K562 (cell line): ENCODE measurements around the gene RPS2. TPM values are rescaled to one million over a fixed set of nuclear protein-coding genes. Genes with fewer than 3 reads are reported as not detected.
A peak's percentile ranks its signal among the peaks of the same experiment; 100 is the strongest.

Source experiments
- ATAC-seq: fragments of 200-7000 bp; cut with Tn5 transposase; 3 replicates; pipeline ENCODE4 v1.9.1; 2020; ENCODE audit warnings: moderate library complexity
- Bru-seq: library from RNA; stranded (reverse); fragments of 400-500 nt; gene quantifications from one replicate; lab custom pipeline; 2021; lab: Mats Ljungman, UMichigan
- BruChase-seq, 2 experiments: library from RNA; stranded (reverse); fragments of 400-500 nt; gene quantifications; one replicate each; lab custom pipeline; 2021; lab: Mats Ljungman, UMichigan
- BruUV-seq: library from RNA; stranded (reverse); fragments of 400-500 nt; replicated peaks from 2 replicates; lab custom pipeline; 2021; lab: Mats Ljungman, UMichigan
- CTCF ChIA-PET: fragments of 300-600 bp; formaldehyde crosslinking; extraction: SDS; loops from one replicate; lab custom pipeline; 2021; ENCODE audit warnings: low intra/inter-chr PET ratio; lab: Yijun Ruan, JAX
- POLR2A ChIA-PET: fragments of 300-600, 350-650 bp; sonication (Branson Sonifier 250); formaldehyde crosslinking; extraction: SDS; loops from one replicate; lab custom pipeline; 2021; ENCODE audit warnings: antibody characterized with exemption, inconsistent platforms; lab: Yijun Ruan, JAX
- DNase-seq, 4 experiments: peaks; one replicate each; pipeline versions ENCODE4 v3.0.0 to v3.0.0-alpha.2; 2011 to 2018; ENCODE audit warnings: low spot score in 3 of 4, mixed read lengths in 3 of 4; ENCODE audit errors: extremely low read depth in 1 of 4
- FAIRE-seq: peaks from 2 replicates; lab custom pipeline; 2011; peaks lifted over from hg19 to GRCh38; lab: Jason Lieb, UNC
- H2AFZ ChIP-seq: 2 replicates; pipeline ENCODE4 v1.6.0; 2011; ENCODE audit warnings: low read depth, low read length, control low read depth, inconsistent platforms
- H3K27ac ChIP-seq: fragments of 200-600 bp; 3 replicates; pipeline ENCODE4 v1.8.0; 2011; ENCODE audit warnings: low read depth, mild to moderate bottlenecking, control low read depth, inconsistent platforms, low read length, moderate library complexity, mixed read lengths; ENCODE audit errors: extremely low read depth
- H3K27me3 ChIP-seq, 2 experiments: fragments of 300-600 bp in 1 of 2; 2 replicates in 1 of 2; 3 replicates in 1 of 2; pipeline versions ENCODE4 v1.6.0 to v1.8.0; 2011; ENCODE audit warnings: inconsistent platforms in 2 of 2, low read length in 2 of 2, mild to moderate bottlenecking in 1 of 2, mixed read lengths in 1 of 2, moderate library complexity in 1 of 2; ENCODE audit not compliant: control insufficient read depth in 2 of 2, insufficient read depth in 2 of 2
- H3K36me3 ChIP-seq: fragments of 300-600 bp; 3 replicates; pipeline ENCODE4 v1.8.0; 2011; ENCODE audit warnings: mild to moderate bottlenecking, low read length, inconsistent platforms; ENCODE audit not compliant: control insufficient read depth, insufficient read depth
- H3K4me1 ChIP-seq, 2 experiments: fragments of 200-600 bp in 1 of 2; replicated peaks in 1 of 2; 2 replicates in 1 of 2; 3 replicates in 1 of 2; pipeline versions ENCODE4 v1.5.1 to v1.8.0; 2011; ENCODE audit warnings: inconsistent platforms in 2 of 2, low read length in 2 of 2, mild to moderate bottlenecking in 1 of 2, mixed read lengths in 1 of 2, moderate library complexity in 1 of 2; ENCODE audit not compliant: control insufficient read depth in 2 of 2, insufficient read depth in 2 of 2
- H3K4me2 ChIP-seq: 2 replicates; pipeline ENCODE4 v1.6.1; 2011; ENCODE audit warnings: low read length, control low read depth, inconsistent platforms, mixed read lengths; ENCODE audit not compliant: insufficient read depth
- H3K4me3 ChIP-seq: fragments of 200-600 bp; sonication (generic), shearing (Covaris generic); 2 replicates; pipeline ENCODE4 v1.5.1; 2016; ENCODE audit warnings: control low read depth, inconsistent platforms
- H3K79me2 ChIP-seq: fragments of 200-600 bp; 3 replicates; pipeline ENCODE4 v1.8.0; 2011; ENCODE audit warnings: low read length, inconsistent platforms; ENCODE audit not compliant: control insufficient read depth, insufficient read depth
- H3K9ac ChIP-seq, 2 experiments: 2 replicates each; pipeline versions ENCODE4 v1.6.0 to v1.6.1; 2011; ENCODE audit warnings: low read depth in 2 of 2, low read length in 2 of 2, control low read depth in 1 of 2, inconsistent platforms in 1 of 2, mild to moderate bottlenecking in 1 of 2, mixed read lengths in 1 of 2; ENCODE audit not compliant: insufficient read depth in 1 of 2
- H3K9me1 ChIP-seq: one replicate; pipeline ENCODE4 v1.6.0; 2011; ENCODE audit warnings: inconsistent platforms, mild to moderate bottlenecking, low read length, moderate library complexity; ENCODE audit not compliant: control insufficient read depth, insufficient read depth
- H3K9me3 ChIP-seq: replicated peaks from 2 replicates; pipeline ENCODE4 v1.5.1; 2011; ENCODE audit warnings: low read depth, low read length, inconsistent platforms; ENCODE audit not compliant: control insufficient read depth, insufficient read depth
- H4K20me1 ChIP-seq: replicated peaks from 2 replicates; pipeline ENCODE4 v1.6.1; 2011; ENCODE audit warnings: low read length, inconsistent platforms, mixed read lengths; ENCODE audit not compliant: control insufficient read depth, insufficient read depth
- BCL6 ChIP-seq: fragments of 250-450 bp; sonication (Bioruptor Pico); IDR thresholded peaks from 2 replicates; pipeline ENCODE4 v1.4.0; 2020
- CEBPB ChIP-seq: fragments of 450-650 bp; IDR thresholded peaks from 2 replicates; pipeline ENCODE4 v1.6.1; 2016; ENCODE audit warnings: missing genetic modification characterization, missing compliant biosample characterization
- GTF2A2 ChIP-seq: IDR thresholded peaks from 2 replicates; pipeline ENCODE4 v1.6.1; 2016; ENCODE audit warnings: mild to moderate bottlenecking, missing genetic modification characterization, missing compliant biosample characterization
- IFI16 ChIP-seq: fragments of 250-450 bp; sonication (Bioruptor Pico); IDR thresholded peaks from 2 replicates; pipeline ENCODE4 v2.1.2; 2022; ENCODE audit warnings: mild to moderate bottlenecking, inconsistent platforms
- SLC30A9 ChIP-seq: fragments of 250-450 bp; sonication (Bioruptor Pico); IDR thresholded peaks from 2 replicates; pipeline ENCODE4 v1.8.0; 2022; ENCODE audit warnings: mild to moderate bottlenecking, moderate library complexity
- TCF3 ChIP-seq: sonication (generic); formaldehyde crosslinking; IDR thresholded peaks from 2 replicates; pipeline ENCODE4 v1.4.0; 2020; ENCODE audit warnings: mild to moderate bottlenecking, missing genetic modification reagents
- TCFL5 ChIP-seq: fragments of 250-450 bp; sonication (Bioruptor Pico); conservative IDR thresholded peaks from 2 replicates; pipeline ENCODE4 v1.6.1; 2021; ENCODE audit warnings: mild to moderate bottlenecking, moderate library complexity, matching md5 sums
- TSHZ1 ChIP-seq: fragments of 250-450 bp; sonication (Bioruptor Pico); IDR thresholded peaks from 2 replicates; pipeline ENCODE4 v1.4.0; 2020; ENCODE audit warnings: mild to moderate bottlenecking, moderate library complexity
- ZBTB1 ChIP-seq: sonication (generic); formaldehyde crosslinking; IDR thresholded peaks from 2 replicates; pipeline ENCODE4 v1.8.1; 2023; ENCODE audit warnings: missing genetic modification reagents, low read depth, mild to moderate bottlenecking, borderline replicate concordance
- ZKSCAN3 ChIP-seq: fragments of 250-450 bp; sonication (Bioruptor Pico); IDR thresholded peaks from 2 replicates; pipeline ENCODE4 v1.4.0; 2020
- ZNF316 ChIP-seq: fragments of 450-650 bp; IDR thresholded peaks from 2 replicates; pipeline ENCODE4 v1.6.1; 2016
- WGBS: fragments of 100-300 bp; shearing (Covaris generic); methylation state at CpG from one replicate; pipeline ENCODE4 v1.1.6; 2016; ENCODE audit warnings: low coverage, mixed read lengths; ENCODE audit not compliant: insufficient coverage; ENCODE audit errors: missing lambda C conversion rate; 5-methylcytosine and 5-hydroxymethylcytosine counted together
- in situ Hi-C: fragments of 300-500 bp; cut with MboI; formaldehyde crosslinking; loops from 4 replicates; pipeline ENCODE4 v1.15.0; 2018; ENCODE audit warnings: inconsistent platforms, mixed read lengths
- intact Hi-C: fragments of 100-400 bp; cut with micrococcal nuclease; formaldehyde crosslinking; loops from 2 replicates; pipeline ENCODE4 v1.14.2; 2022
- long read RNA-seq, 3 experiments: library from polyadenylated mRNA in 2 of 3; library from RNA in 1 of 3; unstranded in 2 of 3; stranded (forward) in 1 of 3; transcript quantifications; one replicate each; pipeline ENCODE4 v2.0.0, GENCODE V29; 2019 to 2022
- polyA minus RNA-seq, 3 experiments: library from RNA; depleted of rRNA, polyadenylated mRNA; stranded (reverse); fragments of >200 nt; gene quantifications; 2 replicates each; pipeline ENCODE4 v1.2.3, GENCODE V29; 2011
- polyA plus RNA-seq, 8 experiments: library from polyadenylated mRNA; depleted of rRNA in 4 of 8; stranded (reverse) in 5 of 8; unstranded in 3 of 8; fragments of >200 nt; fragmentation: Nextera tagmentation in 2 of 8; fragmentation: Illumina TruSeq in 1 of 8; extraction: Ambion mirVana in 2 of 8; extraction: Trizol in 1 of 8; gene quantifications; 2 replicates each; pipeline versions ENCODE4 v1.2.1 to v1.2.3, GENCODE V29; 2011 to 2014; ENCODE audit warnings: inconsistent platforms in 1 of 8, missing spikeins in 1 of 8
- total RNA-seq, 7 experiments: library from RNA; depleted of rRNA in 6 of 7; stranded (reverse); fragments of >200 nt in 6 of 7; fragmentation: Illumina TruSeq in 2 of 7; extraction: Trizol in 2 of 7; gene quantifications; 2 replicates each; pipeline versions ENCODE4 v1.2.1 to v1.2.3, GENCODE V29; 2011 to 2021; ENCODE audit warnings: low replicate concordance in 1 of 7

Gene RPS2
- total RNA-seq (2011; cell fraction: chromatin; rRNA removed; ENCODE audit: low replicate concordance) = 390 and 1,103 TPM in 2 replicates
- 1,659 and 1,855 TPM in 2 replicates for total RNA-seq (2011; cell fraction: nucleolus; rRNA removed)
- total RNA-seq (2011; cell fraction: nucleoplasm; rRNA removed) = 1,433 and 3,279 TPM in 2 replicates
- total RNA-seq (2014; rRNA removed) = 4,179 and 5,605 TPM in 2 replicates
- total RNA-seq (2014; rRNA removed; fragmentation: Illumina TruSeq; extraction: Trizol) = 1,866 and 2,148 TPM in 2 replicates
- 3,793 and 3,917 TPM in 2 replicates for total RNA-seq (2015; rRNA removed; fragmentation: Illumina TruSeq; extraction: Trizol)
- total RNA-seq (2021) = 4,794 and 4,832 TPM in 2 replicates
- 4,170 and 6,521 TPM in 2 replicates for polyA plus RNA-seq (2011; rRNA removed)
- 12,880 and 20,303 TPM in 2 replicates for polyA plus RNA-seq (2011; cell fraction: cytosol; rRNA removed)
- polyA plus RNA-seq (2011; cell fraction: nucleus; rRNA removed) = 3,908 and 4,185 TPM in 2 replicates
- polyA plus RNA-seq (2012) = 4,897 and 8,104 TPM in 2 replicates
- 3,709 and 6,295 TPM in 2 replicates for polyA plus RNA-seq (2014; fragmentation: Illumina TruSeq; extraction: Trizol)
- 1,000 to 10,000 TPM in 1 of 2 experiments, 100 to 1,000 TPM in 1; 834 to 1,305 TPM for polyA plus RNA-seq (2014; fragmentation: Nextera tagmentation; extraction: Ambion mirVana)
- 4,774 and 5,288 TPM in 2 replicates for polyA plus RNA-seq (2014; rRNA removed)
- polyA minus RNA-seq (2011; rRNA and poly(A)+ RNA removed) = 2,028 and 2,480 TPM in 2 replicates
- polyA minus RNA-seq (2011; cell fraction: cytosol; rRNA and poly(A)+ RNA removed) = 3,586 and 4,552 TPM in 2 replicates
- 605 and 1,049 TPM in 2 replicates for polyA minus RNA-seq (2011; cell fraction: nucleus; rRNA and poly(A)+ RNA removed)
- percentile 100 among the genes with signal in this experiment for Bru-seq, nascent RNA
- BruChase-seq, experiment 1, labeled RNA remaining after a 2-hour chase = percentile 100 among the genes with signal in this experiment
- BruChase-seq, experiment 2, labeled RNA remaining after a 6-hour chase = percentile 100 among the genes with signal in this experiment
- long read RNA-seq, experiment 1, transcript RPS2-202 (5 exons, 924 nt) = minor isoform, 10 of 15,352 reads
- long read RNA-seq, experiment 1, transcript RPS2-213 (5 exons, 1,186 nt) = minor isoform, 19 of 15,352 reads
- long read RNA-seq, experiment 1, transcript RPS2-201 (7 exons, 985 nt) = major isoform, 9,885 of 15,352 reads
- long read RNA-seq, experiment 1, partial matches to known transcripts = 5,162 of 15,352 reads
- long read RNA-seq, experiment 1, other reads (novel, unspliced or antisense) = 269 of 15,352 reads
- long read RNA-seq, experiment 2, transcript RPS2-202 (5 exons, 924 nt) = minor isoform, 5 of 7,819 reads
- long read RNA-seq, experiment 2, transcript RPS2-201 (7 exons, 985 nt) = minor isoform, 11 of 7,819 reads
- long read RNA-seq, experiment 2, transcript RPS2-215 (5 exons, 1,114 nt) = minor isoform, 6 of 7,819 reads
- long read RNA-seq, experiment 2, transcript RPS2-213 (5 exons, 1,186 nt) = major isoform, 26 of 7,819 reads
- long read RNA-seq, experiment 2, partial matches to known transcripts = 7,584 of 7,819 reads
- long read RNA-seq, experiment 2, other reads (novel, unspliced or antisense) = 177 of 7,819 reads
- long read RNA-seq, experiment 3, transcript RPS2-201 (7 exons, 985 nt) = major isoform, 7,681 of 11,736 reads
- long read RNA-seq, experiment 3, partial matches to known transcripts = 3,901 of 11,736 reads
- long read RNA-seq, experiment 3, other reads (novel, unspliced or antisense) = 145 of 11,736 reads

GRCh38 chr16:1964506-1965395 lies at the start of gene RPS2:
TSS of gene RPS2 (minus strand) at chr16:1964826. CDS start at chr16:1964625, 201 bp downstream.
- peak within 1 kb of the TSS; percentile 89 for H3K4me3 ChIP-seq
- H3K36me3 ChIP-seq = peaks cover 38% of the 10 kb centered on the region
- POLR2A ChIA-PET = interaction anchor here (0.6 to 3.9 kb wide), 67 partner anchors 8 to 923 kb away, joined by 3 to 103 read pairs (median 4); partner anchors contain the start of genes E4F1, FAHD1, GFER and HAGH
- peak within 1 kb of the TSS; percentile 85 for H3K27ac ChIP-seq
- H2AFZ ChIP-seq = peak within 1 kb of the TSS; percentile 73
- DNase-seq = peak; percentile 95 to 100 (median 98)
- H3K27me3 ChIP-seq = no peaks in the 10 kb centered on the region
- peak within 1 kb of the TSS; percentile 100 for H3K4me2 ChIP-seq
- H3K79me2 ChIP-seq = peaks cover 71% of the 10 kb centered on the region
- in situ Hi-C loops (no loop called here), intact Hi-C loops (loop anchor here (2.0 kb wide), 1 partner anchor 22 kb away; the partner anchor contains the start of gene MSRB1)
- ATAC-seq = peak; percentile 73
- H3K4me1 ChIP-seq = peaks cover 8 to 50% of the 10 kb centered on the region in 2 experiments; a peak in 3 of 5 replicates
- FAIRE-seq = peak; percentile 94
- CTCF ChIA-PET = interaction anchor here (0.7 kb wide), 1 partner anchor 35 kb away, joined by 3 read pairs; no protein-coding TSS in a partner anchor
- H4K20me1 ChIP-seq = peaks cover 35% of the 10 kb centered on the region
- peaks cover 3% of the 10 kb centered on the region for H3K9me1 ChIP-seq
- H3K9ac ChIP-seq = peak within 1 kb of the TSS; percentile 94 to 100
- H3K9me3 ChIP-seq = no peaks in the 10 kb centered on the region
- TSS peak; percentile 82 for BruUV-seq
- under 1% methylated on average over 76 of the region's 97 CpGs for WGBS
- TF ChIP-seq GTF2A2 (tag) (peak; percentile 97), IFI16 (CRISPR knock-in tag) (no peak), ZBTB1 (peak; percentile 56; the same call in 1 of the 2 replicates), TCF3 (CRISPR knock-in tag) (0 out of 2 replicates have a peak, but pooled peaks have one; percentile 5), ZNF316 (no peak), ZKSCAN3 (CRISPR knock-in tag) (no peak), CEBPB (tag) (no peak), SLC30A9 (CRISPR knock-in tag) (no peak), TSHZ1 (CRISPR knock-in tag) (no peak), TCFL5 (CRISPR knock-in tag) (no peak), BCL6 (CRISPR knock-in tag) (no peak)
